Measurements from ENCODE around the gene CYP2D6.

Gene CYP2D6

GRCh38 chr22:42156598-42156997 is 26.0 kb upstream of the CYP2D6 start:
- H3K4me3 ChIP-seq (ENCODE audit: low read depth, low read length): no peak overlapping the region
- DNase-seq (ENCODE audit: low read depth): no peak
- TF ChIP-seq CTCF (IDR thresholded peaks at IDR 0.05; ENCODE audit: insufficient read depth, low read depth, low read length, missing control alignments): no peak

- no peak overlapping the region for H3K4me3 ChIP-seq (ENCODE audit: low read depth, low read length)
- TF ChIP-seq CTCF (IDR thresholded peaks at IDR 0.05; ENCODE audit: insufficient read depth, low read depth, low read length, missing control alignments): no peak
- no peak for DNase-seq (ENCODE audit: low read depth)
Measured at GRCh38 chr22:42156121-42156520, 25.5 kb upstream of the CYP2D6 start.

GRCh38 chr22:42155053-42155543 is 24.5 kb upstream of the CYP2D6 start:
- DNase-seq (ENCODE audit: low read depth): no peak
- TF ChIP-seq CTCF (IDR thresholded peaks at IDR 0.05; ENCODE audit: insufficient read depth, low read depth, low read length, missing control alignments): no peak
- H3K4me3 ChIP-seq (ENCODE audit: low read depth, low read length): no peak overlapping the region

- DNase-seq (ENCODE audit: low read depth): no peak
- no peak for TF ChIP-seq CTCF (IDR thresholded peaks at IDR 0.05; ENCODE audit: insufficient read depth, low read depth, low read length, missing control alignments)
- H3K4me3 ChIP-seq (ENCODE audit: low read depth, low read length): no peak overlapping the region
Measured at GRCh38 chr22:42154293-42155052, 23.9 kb upstream of the CYP2D6 start.

GRCh38 chr22:42152661-42153270 is 22.2 kb upstream of the CYP2D6 start:
- no peak for TF ChIP-seq CTCF (IDR thresholded peaks at IDR 0.05; ENCODE audit: insufficient read depth, low read depth, low read length, missing control alignments)
- no peak overlapping the region for H3K4me3 ChIP-seq (ENCODE audit: low read depth, low read length)
- no peak for DNase-seq (ENCODE audit: low read depth)

GRCh38 chr22:42151924-42152635 is 21.5 kb upstream of the CYP2D6 start:
- no peak for DNase-seq (ENCODE audit: low read depth)
- no peak for TF ChIP-seq CTCF (IDR thresholded peaks at IDR 0.05; ENCODE audit: insufficient read depth, low read depth, low read length, missing control alignments)
- H3K4me3 ChIP-seq (ENCODE audit: low read depth, low read length): no peak overlapping the region
